Mesenchymal stem cell (in vitro differentiated cells and primary cell): ENCODE results near the gene PFKP.

ENCODE experiments used
- DNase-seq: peaks from one replicate; pipeline ENCODE4 v3.0.0-alpha.2; 2013
- H2AFZ ChIP-seq: one replicate; pipeline ENCODE4 v1.6.1; 2013; ENCODE audit warnings: low read depth, mild to moderate bottlenecking, control low read depth, inconsistent platforms, low read length, moderate library complexity
- H2AK5ac ChIP-seq: 2 replicates; pipeline ENCODE4 v1.6.1; 2013; ENCODE audit warnings: low read length, moderate library complexity, mild to moderate bottlenecking, inconsistent platforms; ENCODE audit not compliant: severe bottlenecking
- H2BK120ac ChIP-seq: one replicate; pipeline ENCODE4 v1.6.1; 2013; ENCODE audit warnings: low read depth, mild to moderate bottlenecking, inconsistent platforms, low read length, moderate library complexity
- H2BK12ac ChIP-seq, 2 experiments: one replicate each; pipeline ENCODE4 v1.6.1; 2013; ENCODE audit warnings: inconsistent platforms in 2 of 2, low read length in 2 of 2, mild to moderate bottlenecking in 2 of 2, moderate library complexity in 2 of 2, control low read depth in 1 of 2
- H2BK15ac ChIP-seq: one replicate; pipeline ENCODE4 v1.6.1; 2013; ENCODE audit warnings: mild to moderate bottlenecking, low read depth, inconsistent platforms; ENCODE audit not compliant: poor library complexity, severe bottlenecking
- H2BK5ac ChIP-seq: 2 replicates; pipeline ENCODE4 v1.6.1; 2013; ENCODE audit warnings: low read depth, mild to moderate bottlenecking, low read length, control low read depth, inconsistent platforms; ENCODE audit not compliant: poor library complexity, severe bottlenecking
- H3K14ac ChIP-seq, 2 experiments: one replicate each; pipeline ENCODE4 v1.6.1; 2013; ENCODE audit warnings: inconsistent platforms in 2 of 2, low read length in 2 of 2, control low read depth in 1 of 2, mild to moderate bottlenecking in 1 of 2, moderate library complexity in 1 of 2
- H3K18ac ChIP-seq, 2 experiments: one replicate each; pipeline ENCODE4 v1.6.1; 2013; ENCODE audit warnings: inconsistent platforms in 2 of 2, low read length in 2 of 2, control low read depth in 1 of 2, low read depth in 1 of 2, mild to moderate bottlenecking in 1 of 2
- H3K23ac ChIP-seq, 2 experiments: one replicate each; pipeline ENCODE4 v1.6.1; 2013; ENCODE audit warnings: inconsistent platforms in 2 of 2, low read length in 2 of 2, mild to moderate bottlenecking in 2 of 2, moderate library complexity in 2 of 2, control low read depth in 1 of 2
- H3K27ac ChIP-seq: 2 replicates; pipeline ENCODE4 v1.5.1; 2013; ENCODE audit warnings: mild to moderate bottlenecking, moderate library complexity, low read length, control low read depth, inconsistent platforms; ENCODE audit not compliant: poor library complexity, severe bottlenecking
- H3K27me3 ChIP-seq, 2 experiments: 2 replicates each; pipeline versions ENCODE4 v1.6.1 to v1.7.0; 2013; ENCODE audit warnings: low read length in 2 of 2, mild to moderate bottlenecking in 2 of 2, moderate library complexity in 2 of 2, control low read depth in 1 of 2, inconsistent platforms in 1 of 2; ENCODE audit not compliant: control insufficient read depth in 1 of 2, insufficient read depth in 1 of 2
- H3K36me3 ChIP-seq, 2 experiments: 2 replicates each; pipeline versions ENCODE4 v1.6.1 to v1.7.0; 2013; ENCODE audit warnings: low read length in 2 of 2, control low read depth in 1 of 2, inconsistent platforms in 1 of 2, low read depth in 1 of 2, mild to moderate bottlenecking in 1 of 2; ENCODE audit not compliant: insufficient read depth in 2 of 2, control insufficient read depth in 1 of 2
- H3K4ac ChIP-seq, 2 experiments: one replicate each; pipeline ENCODE4 v1.6.1; 2013; ENCODE audit warnings: inconsistent platforms in 2 of 2, low read length in 2 of 2, mild to moderate bottlenecking in 2 of 2, moderate library complexity in 2 of 2, control low read depth in 1 of 2, low read depth in 1 of 2
- H3K4me1 ChIP-seq: 2 replicates; pipeline ENCODE4 v1.6.1; 2013; ENCODE audit warnings: low read depth, low read length, control low read depth; ENCODE audit not compliant: control insufficient read depth, insufficient read depth
- H3K4me2 ChIP-seq: 2 replicates; pipeline ENCODE4 v1.6.1; 2013; ENCODE audit warnings: low read length, mild to moderate bottlenecking, inconsistent platforms; ENCODE audit not compliant: poor library complexity, severe bottlenecking
- H3K4me3 ChIP-seq, 2 experiments: 2 replicates each; pipeline versions ENCODE4 v1.5.1 to v1.7.0; 2013; ENCODE audit warnings: low read length in 2 of 2, mild to moderate bottlenecking in 2 of 2, control low read depth in 1 of 2, low read depth in 1 of 2; ENCODE audit not compliant: insufficient read depth in 1 of 2
- H3K79me1 ChIP-seq: replicated peaks from 2 replicates; pipeline ENCODE4 v1.6.1; 2013; ENCODE audit warnings: mild to moderate bottlenecking, control low read depth, low read length, inconsistent platforms; ENCODE audit not compliant: poor library complexity, severe bottlenecking
- H3K9ac ChIP-seq: 2 replicates; pipeline ENCODE4 v1.7.0; 2013; ENCODE audit warnings: mild to moderate bottlenecking, low read length, moderate library complexity
- H3K9me3 ChIP-seq: 2 replicates; pipeline ENCODE4 v1.7.0; 2013; ENCODE audit warnings: mild to moderate bottlenecking, low read length; ENCODE audit not compliant: control insufficient read depth
- H4K8ac ChIP-seq: one replicate; pipeline ENCODE4 v1.6.1; 2013; ENCODE audit warnings: inconsistent platforms, mild to moderate bottlenecking, low read length, moderate library complexity
- H4K91ac ChIP-seq: one replicate; pipeline ENCODE4 v1.6.1; 2013; ENCODE audit warnings: mild to moderate bottlenecking, low read length, inconsistent platforms
- WGBS: methylation state at CpG from one replicate; pipeline ENCODE4 v1.1.7; 2013; ENCODE audit warnings: mixed read lengths; 5-methylcytosine and 5-hydroxymethylcytosine counted together

PFKP gene

DNA sequence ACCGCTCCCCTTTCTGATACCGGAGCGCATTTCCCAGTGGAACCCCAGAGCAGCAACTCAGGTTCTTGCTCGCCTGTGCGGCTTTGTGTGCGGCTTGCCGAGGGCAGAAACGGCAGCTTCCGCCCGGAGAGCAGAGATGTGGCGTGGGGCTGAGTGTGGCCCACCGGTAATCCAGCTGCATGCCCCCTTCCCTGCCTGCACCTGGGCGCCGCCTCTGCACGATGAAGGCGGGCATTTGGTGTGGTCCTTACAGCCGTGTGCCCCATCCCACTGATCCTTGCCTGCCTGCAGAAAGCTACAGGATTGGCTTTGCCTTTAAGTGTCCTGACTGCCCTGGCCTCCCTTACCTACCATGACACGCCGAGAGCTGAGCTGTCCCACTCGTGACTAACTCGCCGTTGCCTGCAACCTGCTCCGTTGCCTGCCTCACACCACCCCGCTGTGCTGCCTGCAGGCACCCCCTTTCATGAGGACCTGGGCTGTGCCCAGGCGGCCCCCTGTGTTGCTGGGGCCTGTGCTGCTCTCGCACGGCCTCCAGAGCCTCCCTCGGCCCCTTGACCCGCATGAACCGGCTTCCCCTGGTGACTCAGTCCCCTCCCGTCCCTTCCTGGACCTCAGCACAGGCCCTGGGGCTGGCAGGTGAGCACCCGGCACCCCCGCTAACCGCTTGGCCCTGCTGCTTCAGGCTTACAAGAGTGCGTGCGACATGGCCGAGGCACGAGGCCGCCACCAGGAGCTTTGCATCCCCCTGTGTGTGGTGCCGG is 57.2 kb downstream of the PFKP start:
- Histone ChIP-seq H2BK15ac (no peak overlapping the region), H3K4me1 (peaks cover 29% of the 10 kb centered on the region), H3K9me3 (no peaks in the 10 kb centered on the region), H2BK12ac (no peak overlapping the region), H3K14ac (no peak overlapping the region), H3K27ac (no peak overlapping the region), H4K8ac (no peak overlapping the region), H3K18ac (no peak overlapping the region), H3K36me3 (peaks cover 25 to 81% of the 10 kb centered on the region in 2 experiments), H4K91ac (no peak overlapping the region), H3K79me1 (peaks cover 31% of the 10 kb centered on the region), H2BK5ac (no peak overlapping the region), H3K23ac (no peak overlapping the region), H2BK120ac (no peak overlapping the region), H3K4me3 (no peak overlapping the region), H3K9ac (no peak overlapping the region), H2AFZ (no peak overlapping the region), H2AK5ac (no peak overlapping the region), H3K4me2 (no peak overlapping the region), H3K4ac (no peak overlapping the region), H3K27me3 (no peaks in the 10 kb centered on the region)
- no peak for DNase-seq
- WGBS = 96% methylated on average over 40 of the region's 40 CpGs

DNA sequence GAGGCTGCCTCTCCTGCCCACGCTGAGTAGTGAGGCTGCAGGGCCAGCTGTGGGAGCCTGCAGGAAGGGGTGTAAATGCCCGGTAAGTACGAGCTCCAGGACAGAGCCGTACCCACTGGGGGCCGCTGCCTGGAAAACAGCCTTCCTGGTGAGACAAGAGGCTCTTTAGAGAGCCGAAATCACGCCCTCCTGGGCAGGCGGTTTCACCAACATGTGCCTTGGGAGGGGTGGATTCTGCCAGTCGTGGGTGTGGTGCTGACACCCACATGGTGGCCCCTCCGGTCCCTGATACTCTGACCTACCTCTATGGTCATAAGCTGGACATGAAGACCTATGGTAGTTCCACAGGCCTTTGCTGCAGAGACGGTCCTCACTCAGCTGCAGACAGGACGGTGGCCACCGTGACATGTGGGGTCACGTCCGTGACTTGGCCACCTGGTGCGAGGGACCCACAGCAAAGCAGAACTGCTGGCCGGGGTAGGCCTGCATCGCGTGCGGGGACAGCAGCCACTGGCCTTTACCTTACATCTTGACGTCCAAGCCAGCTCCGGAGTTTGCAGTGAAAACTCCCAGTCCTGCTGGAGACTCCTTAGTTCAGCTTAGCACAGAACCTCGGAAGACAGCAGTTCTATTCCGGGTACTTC is 58.3 kb downstream of the PFKP start:
- H3K18ac ChIP-seq = no peak overlapping the region
- H3K4me3 ChIP-seq = no peak overlapping the region
- H3K79me1 ChIP-seq = peaks cover 34% of the 10 kb centered on the region
- H3K27me3 ChIP-seq = no peaks in the 10 kb centered on the region
- DNase-seq = no peak
- H2AK5ac ChIP-seq = no peak overlapping the region
- H2BK12ac ChIP-seq = no peak overlapping the region
- H2BK5ac ChIP-seq = no peak overlapping the region
- no peak overlapping the region for H2BK15ac ChIP-seq
- H3K27ac ChIP-seq = no peak overlapping the region
- H4K8ac ChIP-seq = peak overlapping the region; percentile 35
- peaks cover 29% of the 10 kb centered on the region for H3K4me1 ChIP-seq
- H3K14ac ChIP-seq = no peak overlapping the region
- H2AFZ ChIP-seq = no peak overlapping the region
- H3K9ac ChIP-seq = no peak overlapping the region
- H3K23ac ChIP-seq = no peak overlapping the region
- no peak overlapping the region for H3K4me2 ChIP-seq
- WGBS = 92% methylated on average over 24 of the region's 24 CpGs
- no peak overlapping the region for H2BK120ac ChIP-seq
- no peak overlapping the region for H3K4ac ChIP-seq
- H3K9me3 ChIP-seq = no peaks in the 10 kb centered on the region
- H4K91ac ChIP-seq = no peak overlapping the region
- peaks cover 33 to 85% of the 10 kb centered on the region in 2 experiments for H3K36me3 ChIP-seq

DNA sequence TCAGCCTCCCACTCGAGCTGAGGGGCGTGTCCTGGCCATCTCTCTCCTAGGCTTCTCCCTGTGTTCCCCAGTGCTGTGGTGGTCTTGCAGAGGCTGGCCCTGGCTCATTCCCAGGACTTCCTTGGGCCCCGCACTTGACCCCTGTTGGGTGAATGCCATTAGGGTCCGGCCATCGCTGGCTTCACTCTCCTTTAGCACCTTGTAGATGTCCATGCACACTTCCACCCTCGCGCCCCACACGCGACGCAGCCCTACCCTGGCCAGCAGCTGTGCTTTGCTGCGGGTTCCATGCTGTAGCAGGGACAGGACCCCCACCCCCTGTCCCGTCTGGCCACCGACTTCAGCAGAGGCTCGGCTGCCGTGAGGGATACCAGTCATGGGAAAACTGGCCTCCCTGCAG is 58.9 kb downstream of the PFKP start:
- no peak overlapping the region for H3K9ac ChIP-seq
- H3K18ac ChIP-seq = no peak overlapping the region
- H2BK5ac ChIP-seq = no peak overlapping the region
- peaks cover 31% of the 10 kb centered on the region for H3K79me1 ChIP-seq
- H3K4ac ChIP-seq = no peak overlapping the region
- peaks cover 32 to 84% of the 10 kb centered on the region in 2 experiments for H3K36me3 ChIP-seq
- H3K27me3 ChIP-seq = no peaks in the 10 kb centered on the region
- no peak overlapping the region for H4K8ac ChIP-seq
- no peak overlapping the region for H3K23ac ChIP-seq
- H2AFZ ChIP-seq = no peak overlapping the region
- H3K4me2 ChIP-seq = no peak overlapping the region
- H2AK5ac ChIP-seq = no peak overlapping the region
- DNase-seq = no peak
- no peak overlapping the region for H3K14ac ChIP-seq
- H3K27ac ChIP-seq = no peak overlapping the region
- peak overlapping the region in 1 of 2 experiments; percentile 13 for H2BK12ac ChIP-seq
- H2BK120ac ChIP-seq = no peak overlapping the region
- H2BK15ac ChIP-seq = no peak overlapping the region
- no peak overlapping the region for H3K4me3 ChIP-seq
- H4K91ac ChIP-seq = no peak overlapping the region
- 87% methylated on average over 15 of the region's 15 CpGs for WGBS
- no peaks in the 10 kb centered on the region for H3K9me3 ChIP-seq
- peaks cover 29% of the 10 kb centered on the region for H3K4me1 ChIP-seq

DNA sequence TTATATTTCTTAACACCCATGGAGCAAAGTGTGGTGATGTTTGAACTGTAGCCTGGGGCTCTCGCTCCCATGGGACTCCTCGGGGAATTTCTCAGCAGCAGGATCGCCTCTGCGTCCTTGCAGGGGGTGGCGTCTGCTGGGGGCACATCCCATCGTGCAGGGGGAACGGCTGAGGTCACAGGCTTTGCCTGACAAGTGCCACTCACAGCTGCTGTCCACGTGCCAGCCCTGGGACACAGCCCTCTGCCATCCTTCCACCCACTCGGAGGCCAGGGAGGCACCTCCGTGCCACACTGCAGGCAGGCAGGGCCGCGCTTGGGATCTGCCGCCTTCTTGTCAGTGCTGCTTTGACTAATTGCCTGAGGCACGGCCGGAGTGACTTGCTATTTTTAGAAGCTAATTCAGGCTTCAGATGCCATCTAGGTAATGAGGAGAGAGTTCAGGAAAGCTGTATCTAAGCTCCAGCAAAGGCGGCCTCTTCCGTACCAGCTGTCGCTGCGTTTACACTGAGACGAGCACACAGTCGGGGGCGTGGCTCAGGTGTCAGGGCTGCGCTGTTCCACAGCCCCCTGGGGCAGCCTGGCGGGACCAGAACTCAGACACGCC is 59.5 kb downstream of the PFKP start:
- Histone ChIP-seq H3K18ac (no peak overlapping the region), H3K23ac (no peak overlapping the region), H3K4ac (no peak overlapping the region), H2AFZ (no peak overlapping the region), H2BK5ac (no peak overlapping the region), H3K79me1 (peaks cover 31% of the 10 kb centered on the region), H4K91ac (no peak overlapping the region), H2BK15ac (no peak overlapping the region), H3K14ac (peak overlapping the region in 1 of 2 experiments; percentile 61), H2BK120ac (no peak overlapping the region), H3K4me3 (no peak overlapping the region), H2AK5ac (no peak overlapping the region), H3K9me3 (no peaks in the 10 kb centered on the region), H3K4me2 (peak overlapping the region; percentile 38), H3K36me3 (peaks cover 35 to 84% of the 10 kb centered on the region in 2 experiments), H3K27me3 (no peaks in the 10 kb centered on the region), H3K27ac (peak overlapping the region; percentile 5), H4K8ac (no peak overlapping the region), H3K4me1 (peaks cover 29% of the 10 kb centered on the region), H2BK12ac (no peak overlapping the region), H3K9ac (no peak overlapping the region)
- DNase-seq = peak; percentile 14
- 81% methylated on average over 25 of the region's 25 CpGs for WGBS
